Smooth muscle cell (in vitro differentiated cells): ENCODE measurements around the gene CFAP52. TPM values are rescaled to one million over a fixed set of nuclear protein-coding genes. Genes with fewer than 3 reads are reported as not detected.

Source experiments
- DNase-seq: peaks from one replicate; lab custom pipeline; 2025; ENCODE audit not compliant: unreplicated experiment; lab: John Stamatoyannopoulos, UW
- H2AFZ ChIP-seq: fragments of 200-600 bp; sonication (generic); 2 replicates; pipeline ENCODE4 v1.6.0; 2016; ENCODE audit warnings: antibody characterized with exemption, low read depth, mild to moderate bottlenecking
- H3F3A ChIP-seq: fragments of 200-600 bp; sonication (generic); 2 replicates; pipeline ENCODE4 v1.6.0; 2017; ENCODE audit warnings: antibody characterized with exemption, low read depth
- H3K27ac ChIP-seq: fragments of 200-600 bp; sonication (generic); 2 replicates; pipeline ENCODE4 v1.5.1; 2016; ENCODE audit warnings: low read depth, mild to moderate bottlenecking
- H3K27me3 ChIP-seq: fragments of 200-600 bp; sonication (generic); 2 replicates; pipeline ENCODE4 v1.6.1; 2016; ENCODE audit warnings: low read depth, mild to moderate bottlenecking
- H3K36me3 ChIP-seq: fragments of 200-600 bp; sonication (generic); 2 replicates; pipeline ENCODE4 v1.5.1; 2016; ENCODE audit warnings: low read depth
- H3K4me1 ChIP-seq: fragments of 200-600 bp; sonication (generic); 2 replicates; pipeline ENCODE4 v1.5.1; 2016; ENCODE audit warnings: low read depth
- H3K4me2 ChIP-seq: fragments of 200-600 bp; sonication (generic); 2 replicates; pipeline ENCODE4 v1.6.0; 2016; ENCODE audit warnings: mild to moderate bottlenecking
- H3K4me3 ChIP-seq: fragments of 200-600 bp; sonication (generic); 2 replicates; pipeline ENCODE4 v1.5.1; 2016; ENCODE audit warnings: mild to moderate bottlenecking
- H3K79me2 ChIP-seq: fragments of 200-600 bp; sonication (generic); 2 replicates; pipeline ENCODE4 v1.6.0; 2016; ENCODE audit warnings: low read depth, mild to moderate bottlenecking
- H3K9ac ChIP-seq: fragments of 200-600 bp; sonication (generic); 2 replicates; pipeline ENCODE4 v1.6.0; 2016; ENCODE audit warnings: low read depth
- H3K9me3 ChIP-seq: fragments of 200-600 bp; sonication (generic); replicated peaks from 2 replicates; pipeline ENCODE4 v1.5.1; 2016; ENCODE audit warnings: low read depth
- H4K20me1 ChIP-seq: fragments of 200-600 bp; sonication (generic); 2 replicates; pipeline ENCODE4 v1.6.0; 2016; ENCODE audit warnings: low read depth
- WGBS: methylation state at CpG from one replicate; pipeline ENCODE4 v1.1.7; 2016; ENCODE audit warnings: low lambda C conversion rate; 5-methylcytosine and 5-hydroxymethylcytosine counted together
- polyA plus RNA-seq: library from polyadenylated mRNA; unstranded; fragments of >200 nt; fragmentation: Nextera tagmentation; extraction: Ambion mirVana; gene quantifications from 2 replicates; pipeline ENCODE4 v1.2.1, GENCODE V29; 2016
- total RNA-seq: library from RNA; depleted of rRNA; stranded (reverse); fragments of >200 nt; gene quantifications from 2 replicates; pipeline ENCODE4 v1.2.3, GENCODE V29; 2014
- TF ChIP-seq, protein P1 (sequence below): fragments of 200-600 bp; sonication (generic); IDR thresholded peaks from 2 replicates; pipeline ENCODE4 v1.5.1; 2017; ENCODE audit warnings: borderline replicate concordance, mild to moderate bottlenecking, antibody characterized with exemption; ENCODE audit not compliant: insufficient read depth, poor library complexity, severe bottlenecking

Gene CFAP52
- total and polyA plus RNA-seq, 2 experiments from 2014 or later: not detected

DNA sequence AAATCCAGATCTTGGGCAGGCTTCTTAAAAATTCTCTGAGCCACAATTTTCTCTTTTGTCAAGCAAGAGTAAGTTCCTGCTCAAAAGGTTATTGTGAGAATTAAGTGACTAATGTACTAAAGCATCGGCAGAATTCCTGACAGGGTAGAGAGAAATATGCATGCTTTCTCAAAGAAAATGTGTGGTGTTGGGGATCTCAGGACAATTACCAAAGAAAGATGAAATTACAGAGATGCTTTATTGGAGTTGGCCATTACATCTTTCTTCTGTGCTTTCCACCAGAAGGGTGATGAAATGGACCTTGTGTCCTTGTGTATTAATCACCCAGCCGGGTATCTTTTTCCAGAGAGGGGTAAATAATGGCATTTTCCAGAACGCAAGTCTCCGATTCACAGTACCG, 67.2 kb downstream of the CFAP52 start:
- H3K4me2 ChIP-seq: no peak overlapping the region
- DNase-seq: no peak
- 87% methylated on average over 5 of the region's 5 CpGs for WGBS

DNA sequence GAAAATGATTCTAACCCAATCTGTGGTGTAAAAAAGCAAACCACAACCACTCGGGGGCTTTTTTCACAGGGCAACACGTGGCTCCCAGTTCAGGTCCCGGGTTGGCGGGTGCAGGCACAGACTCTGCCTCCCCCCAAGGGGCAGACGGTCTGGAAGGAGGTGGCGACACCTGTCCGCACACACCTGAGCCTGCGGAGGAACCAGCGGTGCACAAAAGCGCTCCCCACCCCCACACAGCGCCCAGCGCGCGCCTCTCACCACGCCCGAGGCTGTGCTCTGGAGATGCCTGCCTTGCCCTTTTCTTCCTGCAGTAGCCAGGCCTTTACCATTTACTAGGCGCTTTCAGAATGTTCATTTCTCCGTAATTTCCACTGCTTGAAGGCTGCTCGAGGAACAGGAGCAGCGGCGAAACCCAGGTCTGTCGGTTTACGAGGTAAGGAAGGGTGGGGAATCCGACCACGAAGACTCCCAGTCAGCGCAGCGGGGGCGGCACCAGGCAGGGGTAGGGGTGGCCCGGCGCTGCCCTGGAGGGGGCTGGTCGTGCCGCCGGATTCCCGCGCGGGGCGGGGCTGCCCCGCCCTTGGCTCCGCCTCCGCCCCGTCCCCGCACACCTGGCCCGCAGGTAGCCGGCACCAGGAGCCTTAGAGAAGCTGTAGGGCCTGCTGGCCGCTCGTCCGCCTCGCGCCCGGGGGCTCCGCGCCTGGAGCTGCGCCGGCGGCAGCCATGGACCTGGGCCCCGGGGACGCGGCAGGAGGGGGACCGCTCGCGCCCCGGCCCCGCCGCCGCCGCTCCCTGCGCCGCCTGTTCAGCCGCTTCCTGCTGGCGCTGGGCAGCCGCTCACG, 68.7 kb downstream of the CFAP52 start, which contains the start of gene USP43:
Gene USP43, plus strand, starts transcription at position 608 of the 842 bp plus-strand sequence. Its CDS starts 116 bp downstream, at position 724.
- H3K9ac ChIP-seq: peak within 1 kb of the TSS; percentile 43
- WGBS: 2% methylated on average over 50 of the region's 72 CpGs
- peak within 1 kb of the TSS; percentile 66 for H3K4me3 ChIP-seq
- no peaks in the 10 kb centered on the region for H3K27me3 ChIP-seq
- DNase-seq: no peak
- H3K9me3 ChIP-seq: no peaks in the 10 kb centered on the region
- H3F3A ChIP-seq: peaks cover 9% of the 10 kb centered on the region
- H4K20me1 ChIP-seq: no peaks in the 10 kb centered on the region
- no peaks in the 10 kb centered on the region for H3K36me3 ChIP-seq
- H3K4me2 ChIP-seq: peak within 1 kb of the TSS; percentile 100
- H3K79me2 ChIP-seq: peaks cover 7% of the 10 kb centered on the region
- H3K27ac ChIP-seq: peak within 1 kb of the TSS; percentile 2
- peaks cover 22% of the 10 kb centered on the region for H3K4me1 ChIP-seq
- TF ChIP-seq, protein P1, sequence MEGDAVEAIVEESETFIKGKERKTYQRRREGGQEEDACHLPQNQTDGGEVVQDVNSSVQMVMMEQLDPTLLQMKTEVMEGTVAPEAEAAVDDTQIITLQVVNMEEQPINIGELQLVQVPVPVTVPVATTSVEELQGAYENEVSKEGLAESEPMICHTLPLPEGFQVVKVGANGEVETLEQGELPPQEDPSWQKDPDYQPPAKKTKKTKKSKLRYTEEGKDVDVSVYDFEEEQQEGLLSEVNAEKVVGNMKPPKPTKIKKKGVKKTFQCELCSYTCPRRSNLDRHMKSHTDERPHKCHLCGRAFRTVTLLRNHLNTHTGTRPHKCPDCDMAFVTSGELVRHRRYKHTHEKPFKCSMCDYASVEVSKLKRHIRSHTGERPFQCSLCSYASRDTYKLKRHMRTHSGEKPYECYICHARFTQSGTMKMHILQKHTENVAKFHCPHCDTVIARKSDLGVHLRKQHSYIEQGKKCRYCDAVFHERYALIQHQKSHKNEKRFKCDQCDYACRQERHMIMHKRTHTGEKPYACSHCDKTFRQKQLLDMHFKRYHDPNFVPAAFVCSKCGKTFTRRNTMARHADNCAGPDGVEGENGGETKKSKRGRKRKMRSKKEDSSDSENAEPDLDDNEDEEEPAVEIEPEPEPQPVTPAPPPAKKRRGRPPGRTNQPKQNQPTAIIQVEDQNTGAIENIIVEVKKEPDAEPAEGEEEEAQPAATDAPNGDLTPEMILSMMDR: no peak
- peak within 1 kb of the TSS; percentile 89 for H2AFZ ChIP-seq

More for the DNA sequence above, 67.2 kb downstream of the CFAP52 start:
- Histone ChIP-seq H3F3A (peaks cover 9% of the 10 kb centered on the region), H3K9me3 (no peaks in the 10 kb centered on the region), H3K9ac (no peak overlapping the region), H3K27ac (no peak overlapping the region), H3K4me3 (no peak overlapping the region), H3K27me3 (no peaks in the 10 kb centered on the region), H3K4me1 (peaks cover 20% of the 10 kb centered on the region), H3K79me2 (no peaks in the 10 kb centered on the region), H2AFZ (no peak overlapping the region), H4K20me1 (no peaks in the 10 kb centered on the region), H3K36me3 (no peaks in the 10 kb centered on the region)
- TF ChIP-seq, protein P1: no peak

DNA sequence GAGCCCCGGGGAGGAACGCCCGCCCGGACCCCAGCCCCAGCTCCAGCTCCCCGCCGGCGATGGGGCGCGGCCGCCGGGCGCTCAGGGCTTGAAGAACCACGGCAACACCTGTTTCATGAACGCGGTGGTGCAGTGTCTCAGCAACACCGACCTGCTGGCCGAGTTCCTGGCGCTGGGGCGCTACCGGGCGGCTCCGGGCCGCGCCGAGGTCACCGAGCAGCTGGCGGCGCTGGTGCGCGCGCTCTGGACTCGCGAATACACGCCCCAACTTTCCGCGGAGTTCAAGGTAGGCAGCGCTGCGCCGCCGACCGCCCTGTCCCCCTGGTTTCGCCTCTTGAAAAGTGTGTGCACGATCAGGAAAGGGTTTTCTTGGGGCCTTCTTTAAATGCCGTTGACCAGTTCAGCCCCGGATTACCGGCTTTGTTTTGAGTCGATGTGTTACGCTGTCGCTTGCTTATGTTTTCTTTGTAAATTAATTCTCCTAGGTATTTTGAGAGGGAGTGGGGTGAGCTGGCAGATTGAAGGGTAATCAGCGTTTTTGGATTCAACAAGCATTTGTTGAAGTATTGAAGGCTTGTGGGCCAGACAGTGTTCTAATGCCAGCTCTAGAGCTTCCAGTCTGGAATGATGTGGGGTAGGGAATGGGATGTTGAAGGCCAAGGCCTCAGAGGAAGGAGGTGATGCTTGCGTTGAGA, 69.6 kb downstream of the CFAP52 start:
- no peaks in the 10 kb centered on the region for H3K9me3 ChIP-seq
- peaks cover 22% of the 10 kb centered on the region for H3K4me1 ChIP-seq
- peak overlapping the region; percentile 100 for H3K4me2 ChIP-seq
- peak overlapping the region; percentile 2 for H3K27ac ChIP-seq
- DNase-seq: no peak
- peaks cover 11% of the 10 kb centered on the region for H3K79me2 ChIP-seq
- peak overlapping the region; percentile 66 for H3K4me3 ChIP-seq
- H3F3A ChIP-seq: peaks cover 9% of the 10 kb centered on the region
- H3K27me3 ChIP-seq: no peaks in the 10 kb centered on the region
- H2AFZ ChIP-seq: peak overlapping the region; percentile 89
- TF ChIP-seq, protein P1: peak; percentile 7
- H3K9ac ChIP-seq: peak overlapping the region; percentile 43
- H3K36me3 ChIP-seq: no peaks in the 10 kb centered on the region
- H4K20me1 ChIP-seq: no peaks in the 10 kb centered on the region
- 2% methylated on average over 49 of the region's 51 CpGs for WGBS
